Breast epithelium (tissue), 3 donors: ENCODE results near the gene RNF220.

Experiments
- CTCF ChIP-seq, 3 donors: fragments of 450-650 bp; IDR thresholded peaks; one replicate each; pipeline ENCODE4 v1.5.1; 2016 to 2017; ENCODE audit warnings: antibody characterized with exemption in 3 of 3, mild to moderate bottlenecking in 3 of 3, moderate library complexity in 3 of 3
- POLR2A ChIP-seq: fragments of 450-650 bp; IDR thresholded peaks from one replicate; pipeline ENCODE4 v1.6.1; 2016; ENCODE audit warnings: antibody characterized with exemption, mild to moderate bottlenecking, moderate library complexity
- POLR2AphosphoS5 ChIP-seq, 3 donors: sonication (generic); formaldehyde crosslinking; IDR thresholded peaks; one replicate each; pipeline ENCODE4 v1.6.1; 2017; ENCODE audit warnings: antibody characterized with exemption in 3 of 3

DNA sequence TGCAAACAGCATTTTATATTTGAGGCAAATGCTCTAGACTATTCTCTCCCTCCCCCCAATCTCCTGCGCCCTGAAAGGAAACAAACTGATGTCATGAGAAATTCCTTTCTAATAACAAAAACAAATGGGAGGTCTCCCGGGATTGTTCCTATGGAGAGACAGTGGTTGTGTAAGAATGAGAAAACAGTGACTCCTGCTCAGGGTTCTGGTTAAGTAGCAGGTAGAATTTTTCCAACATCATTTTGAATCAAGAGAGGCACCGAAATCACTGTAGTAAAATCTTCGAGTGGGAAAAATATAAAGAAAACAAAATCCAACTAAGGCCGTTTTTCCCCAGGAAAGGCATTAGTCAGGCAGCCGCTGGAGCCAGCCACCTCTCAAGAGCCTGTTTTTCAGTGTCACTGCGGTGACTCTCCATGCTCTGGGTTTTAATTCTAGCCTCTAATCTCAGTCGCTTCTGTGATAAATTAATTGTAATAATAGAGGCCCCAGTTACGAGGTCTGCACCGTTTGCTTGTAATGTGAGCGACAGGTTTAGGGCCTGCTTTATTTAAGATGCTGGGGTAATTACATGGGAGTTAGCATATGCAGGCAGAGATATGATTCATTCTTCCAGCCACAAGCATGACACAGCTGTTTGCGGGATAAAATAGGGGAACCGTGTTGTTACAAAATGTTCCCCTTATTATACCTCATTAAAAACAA, 80.3 kb downstream of the RNF220 start:
- no peak for TF ChIP-seq POLR2AphosphoS5 (IDR thresholded peaks at IDR 0.05)
- TF ChIP-seq CTCF (IDR thresholded peaks at IDR 0.05) = no peak
- TF ChIP-seq POLR2A = no peak
